ENCODE measurements around the gene OR51F2. TPM values are rescaled to one million over a fixed set of nuclear protein-coding genes. Genes with fewer than 3 reads are reported as not detected.

OR51F2 gene, protein sequence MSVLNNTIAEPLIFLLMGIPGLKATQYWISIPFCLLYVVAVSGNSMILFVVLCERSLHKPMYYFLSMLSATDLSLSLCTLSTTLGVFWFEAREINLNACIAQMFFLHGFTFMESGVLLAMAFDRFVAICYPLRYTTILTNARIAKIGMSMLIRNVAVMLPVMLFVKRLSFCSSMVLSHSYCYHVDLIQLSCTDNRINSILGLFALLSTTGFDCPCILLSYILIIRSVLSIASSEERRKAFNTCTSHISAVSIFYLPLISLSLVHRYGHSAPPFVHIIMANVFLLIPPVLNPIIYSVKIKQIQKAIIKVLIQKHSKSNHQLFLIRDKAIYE
- total RNA-seq, result not detected in 2 replicates

DNA sequence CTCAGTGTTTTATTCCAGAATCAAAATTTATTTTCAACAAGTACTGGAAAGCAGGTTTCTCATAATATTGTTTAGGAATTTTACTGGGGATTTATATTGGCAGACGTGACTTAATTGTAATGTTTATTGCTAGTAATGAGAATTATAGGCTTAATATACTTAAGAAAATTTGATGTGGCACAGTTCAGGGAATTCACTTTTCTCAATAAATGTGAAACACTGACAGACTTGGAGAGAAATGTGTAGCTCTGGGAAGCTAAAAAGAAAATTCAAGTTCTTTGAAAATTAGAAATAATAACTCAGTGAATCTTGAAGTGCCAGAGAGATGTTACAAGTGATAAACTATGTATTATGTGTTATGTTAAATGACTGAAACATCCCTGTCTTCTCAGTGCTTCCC lies at the start of gene OR51F2:
Gene OR51F2, plus strand, starts transcription at position 301 of the 400 bp plus-strand sequence. CDS start 101 bp downstream, outside the sequence.

DNA sequence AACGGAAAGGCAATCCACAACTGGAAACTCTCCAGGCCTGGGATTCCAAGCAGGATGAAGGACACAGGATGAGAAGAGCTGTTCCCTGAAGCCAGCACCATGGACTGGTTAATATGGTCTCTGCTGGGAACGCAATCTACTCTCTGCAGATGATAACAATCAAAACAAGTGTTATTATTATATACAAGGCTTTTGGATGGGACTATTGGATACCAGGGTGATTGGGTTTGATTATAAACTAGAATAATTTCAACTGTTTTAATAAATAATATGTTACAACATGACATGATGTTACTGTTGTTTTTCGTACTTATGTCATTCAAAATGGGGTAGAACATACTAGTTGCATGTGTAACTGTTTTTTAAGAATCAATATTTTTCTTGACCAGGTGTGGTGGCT lies 16.8 kb upstream of the OR51F2 start, which contains the start of gene OR52R1:
Gene OR52R1, minus strand, starts transcription at position 101 of the 400 bp plus-strand sequence. Its CDS starts 0 bp downstream, at position 101.

DNA sequence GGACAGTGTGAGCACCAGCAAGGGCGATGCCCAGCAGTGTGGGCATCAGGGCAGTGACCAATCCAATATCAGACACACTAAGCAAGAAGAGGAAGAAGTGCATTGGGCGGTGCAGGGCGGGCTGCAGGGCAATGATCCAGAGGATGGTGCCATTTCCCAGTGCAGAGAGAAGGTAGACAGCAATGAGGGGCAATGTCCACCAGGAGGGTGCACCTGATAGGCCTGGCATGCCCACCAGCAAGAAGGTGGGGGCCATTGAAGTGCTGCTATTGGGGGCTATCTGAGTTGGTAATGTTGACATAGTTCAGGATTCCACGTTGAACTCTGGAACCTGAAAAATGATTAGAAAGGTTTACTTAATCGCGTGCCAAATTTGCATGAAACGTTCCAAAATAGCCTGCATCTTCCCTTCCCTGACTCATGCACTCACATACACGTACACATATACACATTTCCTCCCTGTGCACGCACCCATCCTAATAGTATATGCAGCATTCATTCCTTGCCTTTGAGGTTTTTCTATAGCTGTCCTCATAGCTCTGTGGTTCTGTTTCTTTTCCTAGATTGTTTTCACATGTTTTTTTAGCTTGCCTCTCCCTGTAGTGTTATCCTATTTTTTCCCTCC lies 27.9 kb downstream of the OR51F2 start, which contains the start of gene OR51S1:
Gene OR51S1, minus strand, starts transcription at position 301 of the 625 bp plus-strand sequence. Its CDS starts 0 bp downstream, at position 301.

Other genes with a start within 250 kb of the OR51F2 start
- not detected in 2 replicates for gene OR52I2, start 239.6 kb upstream of the OR51F2 start, total RNA-seq
- not detected in 2 replicates for gene OR52I1, start 227.3 kb upstream of the OR51F2 start, total RNA-seq
- 12.3 and 13.1 TPM in 2 replicates for gene TRIM68, start 213.1 kb upstream of the OR51F2 start, total RNA-seq
- gene OR51D1, start 183.8 kb upstream of the OR51F2 start, total RNA-seq, result not detected in 2 replicates
- gene OR51E1, start 177.3 kb upstream of the OR51F2 start, total RNA-seq, result not detected in 2 replicates
- gene OR51E2, start 123.5 kb upstream of the OR51F2 start, total RNA-seq, result not detected in 2 replicates
- not detected in 2 replicates for gene MMP26, start 116.5 kb upstream of the OR51F2 start, total RNA-seq
- not detected in 2 replicates for gene OR51F1, start 51.4 kb upstream of the OR51F2 start, total RNA-seq
- gene OR52R1, start 16.9 kb upstream of the OR51F2 start, total RNA-seq, result not detected in 2 replicates
- not detected in 2 replicates for gene OR51S1, start 27.9 kb downstream of the OR51F2 start, total RNA-seq
- gene OR51T1, start 60.6 kb downstream of the OR51F2 start, total RNA-seq, result not detected in 2 replicates
- gene OR51A7, start 82.5 kb downstream of the OR51F2 start, total RNA-seq, result not detected in 2 replicates
- gene OR51G2, start 98.0 kb downstream of the OR51F2 start, total RNA-seq, result not detected in 2 replicates
- gene OR51G1, start 103.0 kb downstream of the OR51F2 start, total RNA-seq, result not detected in 2 replicates
- gene OR51A4, start 126.3 kb downstream of the OR51F2 start, total RNA-seq, result not detected in 2 replicates
- gene OR51A2, start 134.4 kb downstream of the OR51F2 start, total RNA-seq, result not detected in 2 replicates
- not detected in 2 replicates for gene OR51L1, start 173.5 kb downstream of the OR51F2 start, total RNA-seq
- gene OR52J3, start 225.2 kb downstream of the OR51F2 start, total RNA-seq, result not detected in 2 replicates
- gene OR52E2, start 238.3 kb downstream of the OR51F2 start, total RNA-seq, result not detected in 2 replicates
- not detected in 2 replicates for gene OR52E1, start 248.3 kb downstream of the OR51F2 start, total RNA-seq

Measured in articular chondrocyte of knee joint (primary cell).